WTC11 (cell line): ENCODE data around the gene KCNMA1.

ENCODE experiments used
- ATF3 ChIP-seq: sonication (generic); formaldehyde crosslinking; conservative IDR thresholded peaks from 2 replicates; pipeline ENCODE4 v1.8.1; 2022; ENCODE audit warnings: mild to moderate bottlenecking, missing genetic modification reagents
- CREB1 ChIP-seq: sonication (generic); formaldehyde crosslinking; IDR thresholded peaks from 2 replicates; pipeline ENCODE4 v1.8.0; 2023; ENCODE audit warnings: mild to moderate bottlenecking, missing genetic modification reagents
- ETV6 ChIP-seq: sonication (generic); formaldehyde crosslinking; IDR thresholded peaks from 2 replicates; pipeline ENCODE4 v1.8.1; 2022; ENCODE audit warnings: mild to moderate bottlenecking, missing genetic modification reagents
- GRHL2 ChIP-seq: fragments of 250-450 bp; sonication (Bioruptor Pico); IDR thresholded peaks from 2 replicates; pipeline ENCODE4 v1.8.0; 2022; ENCODE audit warnings: mild to moderate bottlenecking, moderate library complexity; ENCODE audit not compliant: insufficient replicate concordance, severe bottlenecking
- JUN ChIP-seq: sonication (generic); formaldehyde crosslinking; IDR thresholded peaks from 2 replicates; pipeline ENCODE4 v1.8.0; 2023; ENCODE audit warnings: mild to moderate bottlenecking, missing genetic modification reagents
- MXD4 ChIP-seq: fragments of 250-450 bp; sonication (Bioruptor Pico); IDR thresholded peaks from 2 replicates; pipeline ENCODE4 v1.8.0; 2021; ENCODE audit warnings: mild to moderate bottlenecking, moderate library complexity, borderline replicate concordance
- NFE2L1 ChIP-seq: sonication (generic); formaldehyde crosslinking; IDR thresholded peaks from 2 replicates; pipeline ENCODE4 v1.8.1; 2023; ENCODE audit warnings: missing genetic modification reagents
- SP1 ChIP-seq: sonication (generic); formaldehyde crosslinking; conservative IDR thresholded peaks from 2 replicates; pipeline ENCODE4 v1.8.1; 2022; ENCODE audit warnings: missing genetic modification reagents
- ZNF219 ChIP-seq: sonication (generic); formaldehyde crosslinking; IDR thresholded peaks from 2 replicates; pipeline ENCODE4 v1.8.0; 2023; ENCODE audit warnings: missing genetic modification reagents, mild to moderate bottlenecking, borderline replicate concordance
- ZNF671 ChIP-seq: fragments of 250-450 bp; sonication (Bioruptor Pico); IDR thresholded peaks from 2 replicates; pipeline ENCODE4 v1.8.0; 2021; ENCODE audit warnings: mild to moderate bottlenecking
- TF ChIP-seq, protein P1 (sequence below): sonication (generic); formaldehyde crosslinking; IDR thresholded peaks from 2 replicates; pipeline ENCODE4 v1.8.0; 2023; ENCODE audit warnings: mild to moderate bottlenecking, missing genetic modification reagents
- TF ChIP-seq, protein P2 (sequence below): fragments of 200-600 bp; IDR thresholded peaks from 2 replicates; pipeline ENCODE4 v1.8.0; 2022; ENCODE audit warnings: antibody characterized with exemption
- TF ChIP-seq, protein P3 (sequence below): sonication (generic); formaldehyde crosslinking; IDR thresholded peaks from 2 replicates; pipeline ENCODE4 v1.8.1; 2023; ENCODE audit warnings: mild to moderate bottlenecking, missing genetic modification reagents

DNA sequence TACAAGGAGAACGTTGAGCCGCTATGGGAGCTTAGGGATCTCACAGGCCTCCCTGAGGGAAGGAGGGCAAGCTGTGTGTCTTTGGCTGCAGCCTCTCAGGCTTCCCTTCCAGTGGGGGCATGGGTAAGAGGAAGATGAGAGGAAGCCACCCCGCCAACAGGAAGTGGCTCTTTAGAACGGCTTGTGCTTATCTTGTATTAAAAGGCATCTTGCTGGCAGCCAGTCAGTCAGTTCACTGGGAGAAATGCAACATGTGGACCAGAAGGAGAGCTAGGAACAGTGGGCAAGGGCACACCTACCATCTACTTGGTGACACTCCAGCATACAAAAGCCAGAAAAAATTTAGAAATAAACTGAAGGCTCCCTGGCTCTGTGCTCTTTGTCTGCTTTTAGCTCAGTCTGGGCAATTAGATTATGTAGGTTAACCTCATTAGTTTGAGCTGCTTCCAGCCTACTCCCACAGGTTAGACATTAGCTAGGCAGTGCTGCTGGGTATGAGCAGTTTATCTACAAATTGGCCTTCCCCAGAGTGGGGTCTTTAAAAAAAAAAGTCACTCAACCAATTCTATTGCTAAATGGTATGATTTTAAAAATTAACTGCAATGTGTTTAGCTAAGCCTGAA, 595.9 kb downstream of the KCNMA1 start:
- TF ChIP-seq, protein P1, sequence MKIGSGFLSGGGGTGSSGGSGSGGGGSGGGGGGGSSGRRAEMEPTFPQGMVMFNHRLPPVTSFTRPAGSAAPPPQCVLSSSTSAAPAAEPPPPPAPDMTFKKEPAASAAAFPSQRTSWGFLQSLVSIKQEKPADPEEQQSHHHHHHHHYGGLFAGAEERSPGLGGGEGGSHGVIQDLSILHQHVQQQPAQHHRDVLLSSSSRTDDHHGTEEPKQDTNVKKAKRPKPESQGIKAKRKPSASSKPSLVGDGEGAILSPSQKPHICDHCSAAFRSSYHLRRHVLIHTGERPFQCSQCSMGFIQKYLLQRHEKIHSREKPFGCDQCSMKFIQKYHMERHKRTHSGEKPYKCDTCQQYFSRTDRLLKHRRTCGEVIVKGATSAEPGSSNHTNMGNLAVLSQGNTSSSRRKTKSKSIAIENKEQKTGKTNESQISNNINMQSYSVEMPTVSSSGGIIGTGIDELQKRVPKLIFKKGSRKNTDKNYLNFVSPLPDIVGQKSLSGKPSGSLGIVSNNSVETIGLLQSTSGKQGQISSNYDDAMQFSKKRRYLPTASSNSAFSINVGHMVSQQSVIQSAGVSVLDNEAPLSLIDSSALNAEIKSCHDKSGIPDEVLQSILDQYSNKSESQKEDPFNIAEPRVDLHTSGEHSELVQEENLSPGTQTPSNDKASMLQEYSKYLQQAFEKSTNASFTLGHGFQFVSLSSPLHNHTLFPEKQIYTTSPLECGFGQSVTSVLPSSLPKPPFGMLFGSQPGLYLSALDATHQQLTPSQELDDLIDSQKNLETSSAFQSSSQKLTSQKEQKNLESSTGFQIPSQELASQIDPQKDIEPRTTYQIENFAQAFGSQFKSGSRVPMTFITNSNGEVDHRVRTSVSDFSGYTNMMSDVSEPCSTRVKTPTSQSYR (CRISPR knock-in tag): no peak
- TF ChIP-seq JUN (no peak), ZNF671 (no peak), CREB1 (CRISPR knock-in tag) (no peak), ATF3 (CRISPR knock-in tag) (no peak), SP1 (CRISPR knock-in tag) (no peak), NFE2L1 (no peak), ETV6 (CRISPR knock-in tag) (no peak), ZNF219 (CRISPR knock-in tag) (no peak), MXD4 (CRISPR knock-in tag) (no peak), GRHL2 (no peak)
- TF ChIP-seq, protein P2, sequence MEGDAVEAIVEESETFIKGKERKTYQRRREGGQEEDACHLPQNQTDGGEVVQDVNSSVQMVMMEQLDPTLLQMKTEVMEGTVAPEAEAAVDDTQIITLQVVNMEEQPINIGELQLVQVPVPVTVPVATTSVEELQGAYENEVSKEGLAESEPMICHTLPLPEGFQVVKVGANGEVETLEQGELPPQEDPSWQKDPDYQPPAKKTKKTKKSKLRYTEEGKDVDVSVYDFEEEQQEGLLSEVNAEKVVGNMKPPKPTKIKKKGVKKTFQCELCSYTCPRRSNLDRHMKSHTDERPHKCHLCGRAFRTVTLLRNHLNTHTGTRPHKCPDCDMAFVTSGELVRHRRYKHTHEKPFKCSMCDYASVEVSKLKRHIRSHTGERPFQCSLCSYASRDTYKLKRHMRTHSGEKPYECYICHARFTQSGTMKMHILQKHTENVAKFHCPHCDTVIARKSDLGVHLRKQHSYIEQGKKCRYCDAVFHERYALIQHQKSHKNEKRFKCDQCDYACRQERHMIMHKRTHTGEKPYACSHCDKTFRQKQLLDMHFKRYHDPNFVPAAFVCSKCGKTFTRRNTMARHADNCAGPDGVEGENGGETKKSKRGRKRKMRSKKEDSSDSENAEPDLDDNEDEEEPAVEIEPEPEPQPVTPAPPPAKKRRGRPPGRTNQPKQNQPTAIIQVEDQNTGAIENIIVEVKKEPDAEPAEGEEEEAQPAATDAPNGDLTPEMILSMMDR: no peak
- TF ChIP-seq, protein P3, sequence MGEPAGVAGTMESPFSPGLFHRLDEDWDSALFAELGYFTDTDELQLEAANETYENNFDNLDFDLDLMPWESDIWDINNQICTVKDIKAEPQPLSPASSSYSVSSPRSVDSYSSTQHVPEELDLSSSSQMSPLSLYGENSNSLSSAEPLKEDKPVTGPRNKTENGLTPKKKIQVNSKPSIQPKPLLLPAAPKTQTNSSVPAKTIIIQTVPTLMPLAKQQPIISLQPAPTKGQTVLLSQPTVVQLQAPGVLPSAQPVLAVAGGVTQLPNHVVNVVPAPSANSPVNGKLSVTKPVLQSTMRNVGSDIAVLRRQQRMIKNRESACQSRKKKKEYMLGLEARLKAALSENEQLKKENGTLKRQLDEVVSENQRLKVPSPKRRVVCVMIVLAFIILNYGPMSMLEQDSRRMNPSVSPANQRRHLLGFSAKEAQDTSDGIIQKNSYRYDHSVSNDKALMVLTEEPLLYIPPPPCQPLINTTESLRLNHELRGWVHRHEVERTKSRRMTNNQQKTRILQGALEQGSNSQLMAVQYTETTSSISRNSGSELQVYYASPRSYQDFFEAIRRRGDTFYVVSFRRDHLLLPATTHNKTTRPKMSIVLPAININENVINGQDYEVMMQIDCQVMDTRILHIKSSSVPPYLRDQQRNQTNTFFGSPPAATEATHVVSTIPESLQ: no peak
